Peyer's patch (tissue), 4 donors: ENCODE measurements around the gene FAM83G. TPM values are rescaled to one million over a fixed set of nuclear protein-coding genes. Genes with fewer than 3 reads are reported as not detected.

Experiments
- DNase-seq, 3 donors: peaks; one replicate each; pipeline ENCODE4 v3.0.0-alpha.2; 2017 to 2019
- H3K27ac ChIP-seq, 4 donors: fragments of 200-600 bp; sonication (generic); one replicate each; pipeline ENCODE4 v1.5.1; 2016 to 2019
- H3K27me3 ChIP-seq, 2 donors: fragments of 200-600 bp; sonication (generic); one replicate each; pipeline ENCODE4 v1.5.1; 2019
- H3K36me3 ChIP-seq, 3 donors: fragments of 200-600 bp; sonication (generic); one replicate each; pipeline ENCODE4 v1.5.1; 2016 to 2019
- H3K4me1 ChIP-seq, 4 donors: fragments of 200-600 bp; sonication (generic); one replicate each; pipeline ENCODE4 v1.5.1; 2016 to 2019
- H3K4me3 ChIP-seq, 4 donors: fragments of 200-600 bp; sonication (generic); 1 replicate in 3 of 4; 2 replicates in 1 of 4; pipeline ENCODE4 v1.5.1; 2016 to 2019; ENCODE audit warnings: mild to moderate bottlenecking in 1 of 4
- H3K9me3 ChIP-seq, 4 donors: fragments of 200-600 bp; sonication (generic); one replicate each; pipeline ENCODE4 v1.5.1; 2016 to 2019; ENCODE audit warnings: mild to moderate bottlenecking in 1 of 4
- POLR2A ChIP-seq, 2 donors: fragments of 450-650 bp; IDR thresholded peaks; one replicate each; pipeline ENCODE4 v1.5.1; 2017; ENCODE audit warnings: antibody characterized with exemption in 2 of 2, mild to moderate bottlenecking in 2 of 2, moderate library complexity in 2 of 2
- total RNA-seq, 4 donors: library from RNA; depleted of rRNA; stranded (reverse); fragments of >200 nt; gene quantifications; one replicate each; pipeline ENCODE4 v1.1.0, GENCODE V29; 2016
- TF ChIP-seq, protein P1 (sequence below), 6 experiments: fragments of 450-650 bp in 4 of 6; fragments of 200-600 bp in 2 of 6; sonication (generic) in 1 of 6; IDR thresholded peaks; one replicate each; pipeline ENCODE4 v1.5.1; 2017 to 2019; ENCODE audit warnings: antibody characterized with exemption in 6 of 6, mild to moderate bottlenecking in 3 of 6, moderate library complexity in 1 of 6

FAM83G gene
- total RNA-seq, 4 donors from 2014 or later: 9.9 to 48.4 (median 37.4) TPM

DNA sequence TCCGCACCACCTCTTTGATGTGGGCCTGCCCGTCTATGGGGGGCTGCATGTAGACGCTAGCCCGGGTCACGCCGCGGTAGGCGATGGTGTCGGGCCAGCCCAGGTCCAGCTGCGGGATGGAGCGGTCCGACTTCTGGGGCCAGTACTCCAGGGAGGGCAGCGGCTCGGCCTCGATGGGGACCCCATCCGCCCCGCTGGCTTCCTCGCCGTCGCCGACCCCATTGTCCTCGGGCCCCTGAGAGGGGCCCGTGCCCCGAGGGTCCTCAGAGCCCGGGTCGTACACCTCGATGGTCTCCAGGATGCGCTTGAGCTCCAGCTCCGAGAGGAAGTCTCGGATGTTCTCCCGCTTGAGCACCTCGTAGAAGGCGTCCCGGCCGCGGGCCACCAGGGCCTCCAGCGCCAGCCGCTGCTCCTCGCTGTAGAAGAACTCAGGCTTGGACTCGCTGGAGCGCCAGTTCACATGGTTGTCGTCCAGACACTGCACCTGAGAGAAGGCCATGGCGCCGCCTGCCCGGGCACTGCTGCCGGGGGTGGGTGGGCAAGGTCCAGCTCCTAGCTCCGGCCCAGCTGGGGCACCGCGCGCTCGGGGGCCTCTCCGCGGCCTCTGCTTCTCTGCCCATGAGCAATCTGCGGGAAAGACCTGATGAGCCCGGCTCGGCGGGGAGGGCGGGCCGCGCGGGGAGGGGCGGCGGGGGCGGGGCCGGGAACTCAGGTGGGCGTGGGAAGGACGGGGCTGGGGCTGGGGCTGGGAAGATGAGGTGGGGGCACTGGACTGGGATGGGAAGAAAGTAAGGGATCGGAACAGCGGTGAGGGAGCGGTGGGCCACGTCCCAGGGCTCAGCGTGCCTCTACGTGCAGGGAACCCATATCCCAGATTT lies 782 bp downstream of the FAM83G start:
- peak; percentile 39 to 81 (median 68) for DNase-seq
- Histone ChIP-seq H3K4me1 (peaks cover 0 to 31% (median 7%) of the 10 kb centered on the region in 4 donors), H3K9me3 (no peaks in the 10 kb centered on the region), H3K36me3 (no peaks in the 10 kb centered on the region), H3K27me3 (no peaks in the 10 kb centered on the region), H3K27ac (peak overlapping the region; percentile 74 to 86 (median 80)), H3K4me3 (peak overlapping the region; percentile 64 to 87 (median 79))
- peak in 1 of 2 donors; percentile 60 for TF ChIP-seq POLR2A (IDR thresholded peaks at IDR 0.05)
- TF ChIP-seq, protein P1, sequence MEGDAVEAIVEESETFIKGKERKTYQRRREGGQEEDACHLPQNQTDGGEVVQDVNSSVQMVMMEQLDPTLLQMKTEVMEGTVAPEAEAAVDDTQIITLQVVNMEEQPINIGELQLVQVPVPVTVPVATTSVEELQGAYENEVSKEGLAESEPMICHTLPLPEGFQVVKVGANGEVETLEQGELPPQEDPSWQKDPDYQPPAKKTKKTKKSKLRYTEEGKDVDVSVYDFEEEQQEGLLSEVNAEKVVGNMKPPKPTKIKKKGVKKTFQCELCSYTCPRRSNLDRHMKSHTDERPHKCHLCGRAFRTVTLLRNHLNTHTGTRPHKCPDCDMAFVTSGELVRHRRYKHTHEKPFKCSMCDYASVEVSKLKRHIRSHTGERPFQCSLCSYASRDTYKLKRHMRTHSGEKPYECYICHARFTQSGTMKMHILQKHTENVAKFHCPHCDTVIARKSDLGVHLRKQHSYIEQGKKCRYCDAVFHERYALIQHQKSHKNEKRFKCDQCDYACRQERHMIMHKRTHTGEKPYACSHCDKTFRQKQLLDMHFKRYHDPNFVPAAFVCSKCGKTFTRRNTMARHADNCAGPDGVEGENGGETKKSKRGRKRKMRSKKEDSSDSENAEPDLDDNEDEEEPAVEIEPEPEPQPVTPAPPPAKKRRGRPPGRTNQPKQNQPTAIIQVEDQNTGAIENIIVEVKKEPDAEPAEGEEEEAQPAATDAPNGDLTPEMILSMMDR (IDR thresholded peaks at IDR 0.05): no peak

DNA sequence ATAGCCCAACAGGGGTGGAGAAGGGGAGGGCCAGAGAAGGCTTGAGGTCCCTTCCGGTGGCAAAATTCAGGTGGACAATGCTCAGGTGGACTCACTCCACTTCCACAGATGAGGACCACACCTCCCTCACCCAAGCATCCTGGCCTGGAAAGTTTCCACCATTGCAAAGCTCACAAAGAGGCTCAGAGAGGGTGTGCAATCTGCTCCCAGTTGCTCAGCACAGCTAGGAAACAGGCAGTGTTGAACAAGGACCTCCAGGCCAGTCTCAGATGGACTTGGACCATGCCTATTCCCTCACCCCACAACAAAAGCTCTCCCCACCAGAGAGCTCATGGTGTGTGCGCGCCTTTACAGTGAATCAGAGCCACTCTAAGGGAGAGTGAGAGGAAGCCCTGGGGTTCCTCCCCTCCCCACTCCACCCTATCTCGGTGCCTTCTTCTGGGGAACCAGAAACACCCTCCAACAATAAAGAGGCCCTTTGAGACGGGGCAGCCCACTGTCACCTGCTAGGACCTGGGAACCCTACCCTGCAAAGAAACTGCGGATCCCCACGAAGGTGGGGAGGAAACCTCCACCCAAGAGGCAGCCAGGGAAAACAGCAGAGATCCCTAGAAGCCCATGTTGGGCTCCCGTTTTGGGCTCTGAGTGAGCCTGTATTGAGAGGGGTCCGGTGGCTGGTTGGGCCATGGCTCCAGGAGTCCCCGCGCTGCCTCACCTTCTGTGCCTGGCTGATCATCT lies 1.6 kb downstream of the FAM83G start:
- Histone ChIP-seq H3K36me3 (no peaks in the 10 kb centered on the region), H3K27ac (peak overlapping the region in 2 of 4 donors; percentile 75 to 85), H3K27me3 (no peaks in the 10 kb centered on the region), H3K9me3 (no peaks in the 10 kb centered on the region), H3K4me1 (peaks cover 0 to 34% (median 7%) of the 10 kb centered on the region in 4 donors), H3K4me3 (peak overlapping the region in 3 of 4 donors; percentile 64 to 87 (median 71))
- TF ChIP-seq, protein P1 (IDR thresholded peaks at IDR 0.05): no peak
- TF ChIP-seq POLR2A (IDR thresholded peaks at IDR 0.05): no peak
- no peak for DNase-seq

DNA sequence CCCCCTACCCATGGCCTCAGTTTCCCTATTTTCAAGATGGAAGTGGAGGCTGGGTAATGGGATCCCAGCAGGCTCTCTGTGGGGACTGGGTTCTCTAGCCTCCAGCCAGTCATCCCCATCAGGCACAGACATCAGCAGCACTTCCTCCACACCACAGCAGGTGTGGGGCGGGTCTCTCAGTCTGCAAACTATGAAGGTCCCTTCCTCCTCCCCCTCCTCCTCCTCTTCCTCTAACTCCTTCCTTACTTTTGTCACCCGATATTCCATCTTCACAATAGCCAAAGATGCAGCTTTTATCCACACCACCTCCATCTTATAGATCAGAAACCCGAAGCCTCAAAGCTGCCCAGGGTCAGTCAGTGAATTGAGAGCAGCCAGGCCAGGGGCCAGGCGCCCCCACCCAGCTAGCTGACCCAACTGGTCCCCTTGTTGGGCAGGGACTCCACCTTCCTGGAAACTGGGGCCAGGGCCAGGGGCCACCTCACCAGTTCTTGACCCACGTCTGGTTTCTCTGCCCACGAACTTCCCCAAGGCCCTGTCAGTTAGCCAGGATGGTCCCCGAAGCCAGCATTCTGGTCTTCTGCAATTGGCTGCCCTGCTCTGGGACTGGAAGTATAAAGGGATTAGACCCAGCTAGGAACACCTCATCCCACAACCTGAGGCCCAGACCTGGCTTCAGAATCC lies 2.5 kb downstream of the FAM83G start:
- Histone ChIP-seq H3K9me3 (no peaks in the 10 kb centered on the region), H3K4me3 (peak overlapping the region in 2 of 4 donors; percentile 64 to 87), H3K27me3 (no peaks in the 10 kb centered on the region), H3K4me1 (peaks cover 0 to 36% (median 7%) of the 10 kb centered on the region in 4 donors), H3K36me3 (no peaks in the 10 kb centered on the region), H3K27ac (peak overlapping the region in 2 of 4 donors; percentile 85 to 90)
- no peak for DNase-seq
- no peak for TF ChIP-seq POLR2A (IDR thresholded peaks at IDR 0.05)
- TF ChIP-seq, protein P1 (IDR thresholded peaks at IDR 0.05): no peak

DNA sequence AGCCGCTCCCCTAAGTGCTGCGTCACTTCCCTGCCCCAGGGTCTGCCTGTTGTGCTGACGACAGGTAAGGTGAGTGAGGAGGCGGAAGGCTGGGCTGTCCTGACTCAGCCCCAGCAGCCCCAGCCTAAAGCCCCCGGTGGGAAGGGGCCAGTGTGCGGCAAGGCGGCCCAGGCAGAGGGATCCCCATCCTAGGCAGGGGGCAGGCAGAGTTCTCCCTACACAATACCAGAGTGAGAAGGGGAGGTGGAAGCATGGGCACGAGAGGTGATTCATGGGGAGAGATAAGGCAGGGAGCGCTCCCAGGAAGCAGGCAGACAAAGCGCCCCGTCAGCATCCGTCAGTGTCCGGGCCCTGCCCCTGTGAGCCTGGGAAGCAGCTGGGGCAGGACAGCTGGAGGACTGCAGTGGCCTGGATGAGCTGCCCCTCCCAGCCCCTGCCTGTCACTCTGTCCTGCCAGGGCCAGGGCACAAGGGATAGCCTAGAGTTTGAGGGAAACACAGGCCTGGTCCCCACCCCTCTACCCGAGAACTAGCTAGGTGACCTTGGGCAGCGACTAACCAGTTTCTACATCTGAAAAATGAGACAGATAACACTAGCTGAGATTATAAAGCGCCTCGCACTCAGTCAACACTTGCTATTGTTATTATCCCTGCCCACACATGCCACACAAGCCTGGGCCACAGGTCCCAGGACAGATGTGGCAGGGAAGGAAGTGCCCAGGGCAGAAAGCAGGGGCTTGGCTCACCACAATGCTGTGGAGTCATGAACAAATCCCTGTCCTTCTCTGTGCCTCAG lies 3.8 kb downstream of the FAM83G start:
- no peaks in the 10 kb centered on the region for H3K36me3 ChIP-seq
- peak in 2 of 3 donors; percentile 89 for DNase-seq
- TF ChIP-seq POLR2A (IDR thresholded peaks at IDR 0.05): peak; percentile 27 to 66
- TF ChIP-seq, protein P1 (IDR thresholded peaks at IDR 0.05): no peak
- H3K27me3 ChIP-seq: no peaks in the 10 kb centered on the region
- peak overlapping the region in 1 of 4 donors; percentile 33 for H3K4me3 ChIP-seq
- H3K9me3 ChIP-seq: no peaks in the 10 kb centered on the region
- H3K27ac ChIP-seq: peak overlapping the region in 3 of 4 donors; percentile 67 to 90 (median 85)
- H3K4me1 ChIP-seq: peaks cover 0 to 36% (median 7%) of the 10 kb centered on the region in 4 donors
